Measurements from ENCODE around the gene ENO4. TPM values are rescaled to one million over a fixed set of nuclear protein-coding genes. Genes with fewer than 3 reads are reported as not detected.

The ENO4 gene
- total RNA-seq, 1 donor, result 0.27 TPM

- no peak for TF ChIP-seq CTCF (IDR thresholded peaks at IDR 0.05; ENCODE audit: insufficient read depth, low read length)
Measured at GRCh38 chr10:116828116-116828515, 21.2 kb upstream of the ENO4 start.

GRCh38 chr10:116829711-116830110, 19.6 kb upstream of the ENO4 start:
- no peak for DNase-seq (ENCODE audit: low read depth)
- no peak overlapping the region for H3K4me3 ChIP-seq (ENCODE audit: low read depth, low read length)
- TF ChIP-seq CTCF (IDR thresholded peaks at IDR 0.05; ENCODE audit: insufficient read depth, low read length), result no peak

More at GRCh38 chr10:116828116-116828515, 21.2 kb upstream of the ENO4 start:
- no peak for DNase-seq (ENCODE audit: low read depth)
- no peak overlapping the region for H3K4me3 ChIP-seq (ENCODE audit: low read depth, low read length)

GRCh38 chr10:116831086-116831485, 18.2 kb upstream of the ENO4 start:
- H3K4me3 ChIP-seq (ENCODE audit: low read depth, low read length), result no peak overlapping the region
- no peak for TF ChIP-seq CTCF (IDR thresholded peaks at IDR 0.05; ENCODE audit: insufficient read depth, low read length)
- DNase-seq (ENCODE audit: low read depth), result no peak

GRCh38 chr10:116831790-116832189, 17.5 kb upstream of the ENO4 start:
- no peak overlapping the region for H3K4me3 ChIP-seq (ENCODE audit: low read depth, low read length)
- no peak for DNase-seq (ENCODE audit: low read depth)
- no peak for TF ChIP-seq CTCF (IDR thresholded peaks at IDR 0.05; ENCODE audit: insufficient read depth, low read length)

GRCh38 chr10:116833986-116834985, 15.0 kb upstream of the ENO4 start:
- no peak for TF ChIP-seq CTCF (IDR thresholded peaks at IDR 0.05; ENCODE audit: insufficient read depth, low read length)
- DNase-seq (ENCODE audit: low read depth), result no peak
- no peak overlapping the region for H3K4me3 ChIP-seq (ENCODE audit: low read depth, low read length)

- TF ChIP-seq CTCF (IDR thresholded peaks at IDR 0.05; ENCODE audit: insufficient read depth, low read length), result no peak
- DNase-seq (ENCODE audit: low read depth), result no peak
- no peak overlapping the region for H3K4me3 ChIP-seq (ENCODE audit: low read depth, low read length)
Measured at GRCh38 chr10:116835658-116836057, 13.6 kb upstream of the ENO4 start.

Measured in fibroblast of the aortic adventitia (primary cell).